Measurements from ENCODE around the gene NTN1. TPM values are rescaled to one million over a fixed set of nuclear protein-coding genes. Genes with fewer than 3 reads are reported as not detected.

Gene NTN1
- total RNA-seq, 1 experiment from 2014 or later, result 17.7 TPM

GRCh38 chr17:9270921-9271320 lies 249.6 kb downstream of the NTN1 start:
- intact Hi-C loops (cut with micrococcal nuclease; ENCODE audit: unreplicated experiment), result no loop called here
- H2AFZ ChIP-seq, result no peak overlapping the region
- no peaks in the 10 kb centered on the region for H4K20me1 ChIP-seq (ENCODE audit: insufficient read depth)

GRCh38 chr17:9271989-9272388 lies 250.7 kb downstream of the NTN1 start:
- no peaks in the 10 kb centered on the region for H3K79me2 ChIP-seq (ENCODE audit: low read depth)
- no peak overlapping the region for H3K4me2 ChIP-seq
- CTCF ChIA-PET, result no interaction called here
- H3K9me2 ChIP-seq (ENCODE audit: insufficient read depth), result no peaks in the 10 kb centered on the region
- H3F3A ChIP-seq (ENCODE audit: insufficient read depth, low read depth), result no peaks in the 10 kb centered on the region
- no peaks in the 10 kb centered on the region for H3K27me3 ChIP-seq (ENCODE audit: insufficient read depth, low read depth)
- H3K4me3 ChIP-seq, result no peak overlapping the region
- TF ChIP-seq CTCF (conservative IDR thresholded peaks at IDR 0.05) (no peak), EZH2 (IDR thresholded peaks at IDR 0.05; ENCODE audit: low read depth) (no peak)
- no peak overlapping the region for H2AFZ ChIP-seq
- POLR2A ChIA-PET (ENCODE audit: unreplicated experiment), result no interaction called here
- no peak for DNase-seq
- H4K20me1 ChIP-seq (ENCODE audit: insufficient read depth), result no peaks in the 10 kb centered on the region
- intact Hi-C loops (cut with micrococcal nuclease; ENCODE audit: unreplicated experiment), result no loop called here
- H3K9me3 ChIP-seq (ENCODE audit: insufficient read depth, low read depth), result no peaks in the 10 kb centered on the region
- H3K4me1 ChIP-seq (replicated peaks; ENCODE audit: insufficient read depth), result no peaks in the 10 kb centered on the region
- no peak overlapping the region for H3K27ac ChIP-seq
- BruUV-seq (replicated peaks), result no TSS peak
- H3K36me3 ChIP-seq (ENCODE audit: low read depth), result no peaks in the 10 kb centered on the region

More at GRCh38 chr17:9270921-9271320, 249.6 kb downstream of the NTN1 start:
- TF ChIP-seq CTCF (conservative IDR thresholded peaks at IDR 0.05) (no peak), EZH2 (IDR thresholded peaks at IDR 0.05; ENCODE audit: low read depth) (no peak)
- Histone ChIP-seq H3K36me3 (ENCODE audit: low read depth) (no peaks in the 10 kb centered on the region), H3K4me1 (replicated peaks; ENCODE audit: insufficient read depth) (no peaks in the 10 kb centered on the region), H3K9me2 (ENCODE audit: insufficient read depth) (no peaks in the 10 kb centered on the region), H3K9me3 (ENCODE audit: insufficient read depth, low read depth) (no peaks in the 10 kb centered on the region), H3K4me3 (no peak overlapping the region), H3F3A (ENCODE audit: insufficient read depth, low read depth) (no peaks in the 10 kb centered on the region), H3K27ac (no peak overlapping the region), H3K4me2 (no peak overlapping the region), H3K27me3 (ENCODE audit: insufficient read depth, low read depth) (no peaks in the 10 kb centered on the region), H3K79me2 (ENCODE audit: low read depth) (no peaks in the 10 kb centered on the region)
- ChIA-PET POLR2A (ENCODE audit: unreplicated experiment) (no interaction called here), CTCF (no interaction called here)
- BruUV-seq (replicated peaks), result no TSS peak
- DNase-seq, result no peak

- Histone ChIP-seq H3K27ac (no peak overlapping the region), H4K20me1 (ENCODE audit: insufficient read depth) (no peaks in the 10 kb centered on the region), H2AFZ (no peak overlapping the region), H3K36me3 (ENCODE audit: low read depth) (no peaks in the 10 kb centered on the region), H3F3A (ENCODE audit: insufficient read depth, low read depth) (no peaks in the 10 kb centered on the region), H3K27me3 (ENCODE audit: insufficient read depth, low read depth) (no peaks in the 10 kb centered on the region), H3K79me2 (ENCODE audit: low read depth) (no peaks in the 10 kb centered on the region), H3K9me2 (ENCODE audit: insufficient read depth) (no peaks in the 10 kb centered on the region), H3K9me3 (ENCODE audit: insufficient read depth, low read depth) (no peaks in the 10 kb centered on the region), H3K4me1 (replicated peaks; ENCODE audit: insufficient read depth) (no peaks in the 10 kb centered on the region), H3K4me2 (no peak overlapping the region), H3K4me3 (no peak overlapping the region)
- TF ChIP-seq CTCF (conservative IDR thresholded peaks at IDR 0.05), result no peak
- no peak for TF ChIP-seq EZH2 (IDR thresholded peaks at IDR 0.05; ENCODE audit: low read depth)
- BruUV-seq (replicated peaks), result no TSS peak
- POLR2A ChIA-PET (ENCODE audit: unreplicated experiment), result no interaction called here
- no peak for DNase-seq
- intact Hi-C loops (cut with micrococcal nuclease; ENCODE audit: unreplicated experiment), result no loop called here
- CTCF ChIA-PET, result no interaction called here
Measured at GRCh38 chr17:9272501-9273200, 251.3 kb downstream of the NTN1 start.

Data from PC-9 (cell line).